ENCODE measurements around the gene ABI1. TPM values are rescaled to one million over a fixed set of nuclear protein-coding genes. Genes with fewer than 3 reads are reported as not detected.

Gene ABI1
- total and polyA plus RNA-seq, 9 of the 15 experiments (the other 6 are each of a cell fraction or from before 2014, with no cell fraction given): 22.1 to 52.3 (median 39.0) TPM

DNA sequence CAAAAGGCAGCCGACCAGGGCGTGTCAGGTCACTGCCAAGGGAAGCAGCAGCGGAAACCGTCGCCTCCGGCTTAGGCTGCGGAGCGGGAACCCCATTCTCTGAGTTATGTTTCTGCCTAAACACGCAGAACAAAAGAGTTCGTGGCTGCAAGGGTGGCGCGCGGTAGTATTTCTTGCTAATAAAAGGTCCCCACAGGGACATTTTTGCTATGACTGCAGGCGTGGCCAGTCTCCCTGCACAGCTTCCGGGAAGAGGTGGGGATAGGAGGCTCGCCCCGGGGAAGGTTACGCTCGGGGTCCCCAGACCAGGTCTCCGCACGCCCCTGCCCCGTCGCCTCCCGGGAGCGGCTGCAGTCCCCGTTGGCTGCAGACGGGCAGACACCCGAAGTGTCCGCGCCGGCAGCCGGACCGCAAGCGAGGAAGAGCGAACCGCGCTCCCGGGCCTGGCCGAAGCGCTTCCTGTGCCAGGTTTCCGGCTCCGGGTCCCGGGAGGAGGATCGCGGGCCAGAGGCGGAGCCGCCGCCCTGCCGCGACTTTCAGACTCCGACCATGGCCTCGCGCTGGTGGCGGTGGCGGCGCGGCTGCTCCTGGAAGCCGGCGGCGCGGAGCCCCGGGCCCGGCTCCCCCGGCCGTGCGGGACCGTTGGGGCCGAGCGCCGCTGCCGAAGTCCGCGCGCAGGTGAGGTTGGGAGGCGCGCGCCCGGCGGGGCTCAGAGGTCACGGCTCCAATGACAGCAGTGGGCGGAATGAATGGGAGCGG, 163.4 kb downstream of the ABI1 start, which contains the start of gene PDSS1 (continued):
- TF ChIP-seq TAF1 (IDR thresholded peaks at IDR 0.05; ENCODE audit: control insufficient read depth, extremely low read depth, insufficient read depth, low read length, severe bottlenecking) (peak; percentile 49), RBM14 (IDR thresholded peaks at IDR 0.05; ENCODE audit: borderline replicate concordance, insufficient read depth, low read depth, low read length) (no peak), ZNF668 (CRISPR knock-in tag; IDR thresholded peaks at IDR 0.05) (no peak), ZNF778 (CRISPR knock-in tag; IDR thresholded peaks at IDR 0.05) (no peak), EP400 (IDR thresholded peaks at IDR 0.05) (peak; percentile 94), POLR2G (IDR thresholded peaks at IDR 0.05; ENCODE audit: low read depth, low read length) (peak; percentile 98), STAT5B (CRISPR knock-in tag; IDR thresholded peaks at IDR 0.05) (no peak), ZSCAN32 (CRISPR knock-in tag; IDR thresholded peaks at IDR 0.05) (no peak), RBBP5 (IDR thresholded peaks at IDR 0.05; ENCODE audit: borderline replicate concordance, insufficient read depth, low read length, poor library complexity, severe bottlenecking) (peak; percentile 98), PPARD (CRISPR knock-in tag; IDR thresholded peaks at IDR 0.05) (no peak), MED1 (CRISPR knock-in tag; IDR thresholded peaks at IDR 0.05; ENCODE audit: borderline replicate concordance) (no peak), ZNF263 (CRISPR knock-in tag; IDR thresholded peaks at IDR 0.05; ENCODE audit: borderline replicate concordance) (no peak), PML (IDR thresholded peaks at IDR 0.05; ENCODE audit: low read length) (peak; percentile 16; the same call in 1 of the 2 replicates), ATF1 (CRISPR knock-in tag; IDR thresholded peaks at IDR 0.05) (no peak), ATF1 (tag; IDR thresholded peaks at IDR 0.05) (peak; percentile 56), ZNF766 (CRISPR knock-in tag; conservative IDR thresholded peaks at IDR 0.05) (peak; percentile 67; the same call in 1 of the 2 replicates), ZBED1 (IDR thresholded peaks at IDR 0.05) (no peak), MIER1 (IDR thresholded peaks at IDR 0.05; ENCODE audit: low read depth) (no peak)
- TF ChIP-seq, protein P1, sequence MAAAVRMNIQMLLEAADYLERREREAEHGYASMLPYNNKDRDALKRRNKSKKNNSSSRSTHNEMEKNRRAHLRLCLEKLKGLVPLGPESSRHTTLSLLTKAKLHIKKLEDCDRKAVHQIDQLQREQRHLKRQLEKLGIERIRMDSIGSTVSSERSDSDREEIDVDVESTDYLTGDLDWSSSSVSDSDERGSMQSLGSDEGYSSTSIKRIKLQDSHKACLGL (CRISPR knock-in tag; IDR thresholded peaks at IDR 0.05; ENCODE audit: borderline replicate concordance, poor library complexity, severe bottlenecking): peak; percentile 92
- TF ChIP-seq, protein P2, sequence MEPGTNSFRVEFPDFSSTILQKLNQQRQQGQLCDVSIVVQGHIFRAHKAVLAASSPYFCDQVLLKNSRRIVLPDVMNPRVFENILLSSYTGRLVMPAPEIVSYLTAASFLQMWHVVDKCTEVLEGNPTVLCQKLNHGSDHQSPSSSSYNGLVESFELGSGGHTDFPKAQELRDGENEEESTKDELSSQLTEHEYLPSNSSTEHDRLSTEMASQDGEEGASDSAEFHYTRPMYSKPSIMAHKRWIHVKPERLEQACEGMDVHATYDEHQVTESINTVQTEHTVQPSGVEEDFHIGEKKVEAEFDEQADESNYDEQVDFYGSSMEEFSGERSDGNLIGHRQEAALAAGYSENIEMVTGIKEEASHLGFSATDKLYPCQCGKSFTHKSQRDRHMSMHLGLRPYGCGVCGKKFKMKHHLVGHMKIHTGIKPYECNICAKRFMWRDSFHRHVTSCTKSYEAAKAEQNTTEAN (CRISPR knock-in tag; IDR thresholded peaks at IDR 0.05): no peak
- TF ChIP-seq, protein P3, sequence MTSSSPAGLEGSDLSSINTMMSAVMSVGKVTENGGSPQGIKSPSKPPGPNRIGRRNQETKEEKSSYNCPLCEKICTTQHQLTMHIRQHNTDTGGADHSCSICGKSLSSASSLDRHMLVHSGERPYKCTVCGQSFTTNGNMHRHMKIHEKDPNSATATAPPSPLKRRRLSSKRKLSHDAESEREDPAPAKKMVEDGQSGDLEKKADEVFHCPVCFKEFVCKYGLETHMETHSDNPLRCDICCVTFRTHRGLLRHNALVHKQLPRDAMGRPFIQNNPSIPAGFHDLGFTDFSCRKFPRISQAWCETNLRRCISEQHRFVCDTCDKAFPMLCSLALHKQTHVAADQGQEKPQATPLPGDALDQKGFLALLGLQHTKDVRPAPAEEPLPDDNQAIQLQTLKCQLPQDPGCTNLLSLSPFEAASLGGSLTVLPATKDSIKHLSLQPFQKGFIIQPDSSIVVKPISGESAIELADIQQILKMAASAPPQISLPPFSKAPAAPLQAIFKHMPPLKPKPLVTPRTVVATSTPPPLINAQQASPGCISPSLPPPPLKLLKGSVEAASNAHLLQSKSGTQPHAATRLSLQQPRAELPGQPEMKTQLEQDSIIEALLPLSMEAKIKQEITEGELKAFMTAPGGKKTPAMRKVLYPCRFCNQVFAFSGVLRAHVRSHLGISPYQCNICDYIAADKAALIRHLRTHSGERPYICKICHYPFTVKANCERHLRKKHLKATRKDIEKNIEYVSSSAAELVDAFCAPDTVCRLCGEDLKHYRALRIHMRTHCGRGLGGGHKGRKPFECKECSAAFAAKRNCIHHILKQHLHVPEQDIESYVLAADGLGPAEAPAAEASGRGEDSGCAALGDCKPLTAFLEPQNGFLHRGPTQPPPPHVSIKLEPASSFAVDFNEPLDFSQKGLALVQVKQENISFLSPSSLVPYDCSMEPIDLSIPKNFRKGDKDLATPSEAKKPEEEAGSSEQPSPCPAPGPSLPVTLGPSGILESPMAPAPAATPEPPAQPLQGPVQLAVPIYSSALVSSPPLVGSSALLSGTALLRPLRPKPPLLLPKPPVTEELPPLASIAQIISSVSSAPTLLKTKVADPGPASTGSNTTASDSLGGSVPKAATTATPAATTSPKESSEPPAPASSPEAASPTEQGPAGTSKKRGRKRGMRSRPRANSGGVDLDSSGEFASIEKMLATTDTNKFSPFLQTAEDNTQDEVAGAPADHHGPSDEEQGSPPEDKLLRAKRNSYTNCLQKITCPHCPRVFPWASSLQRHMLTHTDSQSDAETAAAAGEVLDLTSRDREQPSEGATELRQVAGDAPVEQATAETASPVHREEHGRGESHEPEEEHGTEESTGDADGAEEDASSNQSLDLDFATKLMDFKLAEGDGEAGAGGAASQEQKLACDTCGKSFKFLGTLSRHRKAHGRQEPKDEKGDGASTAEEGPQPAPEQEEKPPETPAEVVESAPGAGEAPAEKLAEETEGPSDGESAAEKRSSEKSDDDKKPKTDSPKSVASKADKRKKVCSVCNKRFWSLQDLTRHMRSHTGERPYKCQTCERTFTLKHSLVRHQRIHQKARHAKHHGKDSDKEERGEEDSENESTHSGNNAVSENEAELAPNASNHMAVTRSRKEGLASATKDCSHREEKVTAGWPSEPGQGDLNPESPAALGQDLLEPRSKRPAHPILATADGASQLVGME (CRISPR knock-in tag; IDR thresholded peaks at IDR 0.05): no peak
